ENCODE measurements around the gene GPR155. TPM values are rescaled to one million over a fixed set of nuclear protein-coding genes. Genes with fewer than 3 reads are reported as not detected.

Gene GPR155
- polyA plus RNA-seq, 1 donor from 2014 or later, result 5.7 TPM

DNA sequence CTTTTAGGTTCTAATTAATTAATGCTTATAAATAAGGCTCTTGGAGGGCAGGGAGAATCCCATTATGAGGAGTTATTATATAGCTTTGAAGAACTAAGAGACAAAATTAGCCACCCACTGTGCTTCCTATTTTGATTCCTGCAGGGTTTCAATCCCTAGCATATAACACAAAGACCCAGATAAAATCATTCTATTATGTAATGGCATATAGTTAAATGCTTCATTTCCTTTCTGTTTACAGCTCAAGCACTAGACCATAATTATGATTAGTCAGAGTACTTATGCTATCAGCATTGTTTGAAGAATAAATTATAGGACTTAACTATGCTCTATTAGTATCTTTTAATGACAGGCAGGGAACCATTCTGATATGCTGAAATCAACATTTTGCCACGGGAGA, 9.1 kb downstream of the GPR155 start:
- no peaks in the 10 kb centered on the region for H3K9me3 ChIP-seq (ENCODE audit: low read length)
- H3K27me3 ChIP-seq (ENCODE audit: insufficient read depth, low read depth, low read length), result no peaks in the 10 kb centered on the region
- H3K4me2 ChIP-seq (ENCODE audit: low read length), result no peak overlapping the region
- no peak overlapping the region for H3K4me3 ChIP-seq (ENCODE audit: low read length)
- H4K20me1 ChIP-seq (ENCODE audit: insufficient read depth), result no peaks in the 10 kb centered on the region
- no peaks in the 10 kb centered on the region for H3F3A ChIP-seq (ENCODE audit: insufficient read depth, low read length, poor library complexity, severe bottlenecking)
- no peaks in the 10 kb centered on the region for H3K9me2 ChIP-seq (ENCODE audit: insufficient read depth, low read length)
- no peak overlapping the region for H3K9ac ChIP-seq (ENCODE audit: low read length)
- H3K36me3 ChIP-seq (ENCODE audit: insufficient read depth, low read length), result no peaks in the 10 kb centered on the region
- H2AFZ ChIP-seq (ENCODE audit: low read depth, low read length), result no peak overlapping the region
- H3K27ac ChIP-seq (ENCODE audit: low read length), result no peak overlapping the region
- TF ChIP-seq RAD21 (conservative IDR thresholded peaks at IDR 0.05) (no peak), TAF1 (IDR thresholded peaks at IDR 0.05; ENCODE audit: low read depth) (no peak), EZH2 (IDR thresholded peaks at IDR 0.05; ENCODE audit: borderline replicate concordance, insufficient read depth, low read length, poor library complexity, severe bottlenecking) (no peak), SMC3 (conservative IDR thresholded peaks at IDR 0.05; ENCODE audit: poor library complexity) (no peak), EP300 (conservative IDR thresholded peaks at IDR 0.05; ENCODE audit: poor library complexity, severe bottlenecking) (no peak)
- H3K79me2 ChIP-seq (replicated peaks; ENCODE audit: insufficient read depth, low read length), result no peaks in the 10 kb centered on the region

DNA sequence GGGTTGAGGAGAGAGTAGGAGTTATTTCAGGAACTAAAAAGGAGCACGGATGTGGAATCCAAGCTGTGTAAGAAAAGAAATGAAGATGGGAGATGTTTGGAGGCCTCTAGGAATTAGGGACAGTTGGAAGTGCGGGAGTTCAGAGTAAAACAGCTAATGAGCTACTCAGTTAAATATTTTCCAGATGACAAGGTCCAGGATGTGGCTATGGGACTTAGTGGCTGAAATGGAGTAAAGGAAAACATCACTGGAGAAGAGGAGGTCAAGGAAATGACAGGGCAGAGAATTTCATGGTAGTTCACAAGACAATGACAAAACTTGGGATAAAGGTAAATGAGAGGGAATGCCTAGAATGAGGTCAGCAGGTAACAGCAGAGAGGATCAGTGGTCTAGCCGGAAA, 13.0 kb downstream of the GPR155 start:
- H3K27me3 ChIP-seq (ENCODE audit: insufficient read depth, low read depth, low read length), result no peaks in the 10 kb centered on the region
- no peaks in the 10 kb centered on the region for H3K79me2 ChIP-seq (replicated peaks; ENCODE audit: insufficient read depth, low read length)
- TF ChIP-seq MXI1 (conservative IDR thresholded peaks at IDR 0.05; ENCODE audit: poor library complexity, severe bottlenecking), result no peak
- no peak for TF ChIP-seq EP300 (conservative IDR thresholded peaks at IDR 0.05; ENCODE audit: poor library complexity, severe bottlenecking)
- TF ChIP-seq POLR2AphosphoS5 (IDR thresholded peaks at IDR 0.05), result no peak
- no peaks in the 10 kb centered on the region for H3K9me3 ChIP-seq (ENCODE audit: low read length)
- H3K4me2 ChIP-seq (ENCODE audit: low read length), result no peak overlapping the region
- no peaks in the 10 kb centered on the region for H3K9me2 ChIP-seq (ENCODE audit: insufficient read depth, low read length)
- H3K36me3 ChIP-seq (ENCODE audit: insufficient read depth, low read length), result no peaks in the 10 kb centered on the region
- no peak overlapping the region for H2AFZ ChIP-seq (ENCODE audit: low read depth, low read length)
- H3K4me3 ChIP-seq (ENCODE audit: low read length), result no peak overlapping the region
- no peaks in the 10 kb centered on the region for H4K20me1 ChIP-seq (ENCODE audit: insufficient read depth)
- H3K27ac ChIP-seq (ENCODE audit: low read length), result no peak overlapping the region
- H3F3A ChIP-seq (ENCODE audit: insufficient read depth, low read length, poor library complexity, severe bottlenecking), result no peaks in the 10 kb centered on the region
- no peak overlapping the region for H3K9ac ChIP-seq (ENCODE audit: low read length)

DNA sequence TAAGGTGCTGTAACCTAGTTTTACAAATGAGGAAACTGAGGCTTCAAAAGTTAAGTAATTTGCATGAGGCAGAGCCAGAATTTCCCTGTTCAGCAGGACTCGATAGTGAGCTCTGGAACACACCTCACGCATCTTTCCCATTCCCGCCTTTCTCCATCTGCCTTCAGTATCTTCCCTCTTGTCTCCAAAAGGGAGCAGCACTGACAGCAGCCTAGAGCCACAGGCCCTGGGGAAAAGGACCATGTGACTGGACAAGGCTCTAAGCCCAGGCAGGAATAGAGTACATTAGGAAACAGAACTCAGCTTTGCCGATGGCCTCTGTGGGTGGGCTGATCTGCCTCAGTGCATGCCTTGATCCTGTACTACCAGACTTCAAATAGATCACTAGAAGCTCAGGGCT, 21.5 kb downstream of the GPR155 start:
- Histone ChIP-seq H3K27me3 (ENCODE audit: insufficient read depth, low read depth, low read length) (no peaks in the 10 kb centered on the region), H3K79me2 (replicated peaks; ENCODE audit: insufficient read depth, low read length) (no peaks in the 10 kb centered on the region), H3K4me3 (ENCODE audit: low read length) (no peak overlapping the region), H2AFZ (ENCODE audit: low read depth, low read length) (no peak overlapping the region), H3K27ac (ENCODE audit: low read length) (no peak overlapping the region), H3K9me3 (ENCODE audit: low read length) (no peaks in the 10 kb centered on the region), H3K9ac (ENCODE audit: low read length) (no peak overlapping the region), H3F3A (ENCODE audit: insufficient read depth, low read length, poor library complexity, severe bottlenecking) (no peaks in the 10 kb centered on the region), H3K36me3 (ENCODE audit: insufficient read depth, low read length) (no peaks in the 10 kb centered on the region), H3K9me2 (ENCODE audit: insufficient read depth, low read length) (no peaks in the 10 kb centered on the region), H3K4me2 (ENCODE audit: low read length) (no peak overlapping the region), H4K20me1 (ENCODE audit: insufficient read depth) (no peaks in the 10 kb centered on the region)
- TF ChIP-seq, protein P1, sequence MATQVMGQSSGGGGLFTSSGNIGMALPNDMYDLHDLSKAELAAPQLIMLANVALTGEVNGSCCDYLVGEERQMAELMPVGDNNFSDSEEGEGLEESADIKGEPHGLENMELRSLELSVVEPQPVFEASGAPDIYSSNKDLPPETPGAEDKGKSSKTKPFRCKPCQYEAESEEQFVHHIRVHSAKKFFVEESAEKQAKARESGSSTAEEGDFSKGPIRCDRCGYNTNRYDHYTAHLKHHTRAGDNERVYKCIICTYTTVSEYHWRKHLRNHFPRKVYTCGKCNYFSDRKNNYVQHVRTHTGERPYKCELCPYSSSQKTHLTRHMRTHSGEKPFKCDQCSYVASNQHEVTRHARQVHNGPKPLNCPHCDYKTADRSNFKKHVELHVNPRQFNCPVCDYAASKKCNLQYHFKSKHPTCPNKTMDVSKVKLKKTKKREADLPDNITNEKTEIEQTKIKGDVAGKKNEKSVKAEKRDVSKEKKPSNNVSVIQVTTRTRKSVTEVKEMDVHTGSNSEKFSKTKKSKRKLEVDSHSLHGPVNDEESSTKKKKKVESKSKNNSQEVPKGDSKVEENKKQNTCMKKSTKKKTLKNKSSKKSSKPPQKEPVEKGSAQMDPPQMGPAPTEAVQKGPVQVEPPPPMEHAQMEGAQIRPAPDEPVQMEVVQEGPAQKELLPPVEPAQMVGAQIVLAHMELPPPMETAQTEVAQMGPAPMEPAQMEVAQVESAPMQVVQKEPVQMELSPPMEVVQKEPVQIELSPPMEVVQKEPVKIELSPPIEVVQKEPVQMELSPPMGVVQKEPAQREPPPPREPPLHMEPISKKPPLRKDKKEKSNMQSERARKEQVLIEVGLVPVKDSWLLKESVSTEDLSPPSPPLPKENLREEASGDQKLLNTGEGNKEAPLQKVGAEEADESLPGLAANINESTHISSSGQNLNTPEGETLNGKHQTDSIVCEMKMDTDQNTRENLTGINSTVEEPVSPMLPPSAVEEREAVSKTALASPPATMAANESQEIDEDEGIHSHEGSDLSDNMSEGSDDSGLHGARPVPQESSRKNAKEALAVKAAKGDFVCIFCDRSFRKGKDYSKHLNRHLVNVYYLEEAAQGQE (IDR thresholded peaks at IDR 0.05; ENCODE audit: borderline replicate concordance), result no peak
- TF ChIP-seq EP300 (conservative IDR thresholded peaks at IDR 0.05; ENCODE audit: poor library complexity, severe bottlenecking), result no peak
- TF ChIP-seq EZH2 (IDR thresholded peaks at IDR 0.05; ENCODE audit: borderline replicate concordance, insufficient read depth, low read length, poor library complexity, severe bottlenecking), result no peak
- no peak for TF ChIP-seq TAF1 (IDR thresholded peaks at IDR 0.05; ENCODE audit: low read depth)
- TF ChIP-seq MXI1 (conservative IDR thresholded peaks at IDR 0.05; ENCODE audit: poor library complexity, severe bottlenecking), result no peak
- no peak for TF ChIP-seq POLR2AphosphoS5 (IDR thresholded peaks at IDR 0.05)

Data from neural cell (in vitro differentiated cells).